Upper lobe of left lung (tissue), 4 donors: Measurements from ENCODE around the gene FIZ1.
"Not testable (repeated sequence)": the region's sequence is repeated elsewhere in the genome, so short reads cannot be mapped to it uniquely, and the experiment has no call there.

Source experiments
- POLR2A ChIP-seq, 4 donors: fragments of 450-650 bp; IDR thresholded peaks; one replicate each; pipeline ENCODE4 v1.5.1; 2016 to 2017; ENCODE audit warnings: antibody characterized with exemption in 4 of 4, mild to moderate bottlenecking in 2 of 4
- POLR2AphosphoS5 ChIP-seq, 2 donors: sonication (generic); formaldehyde crosslinking; IDR thresholded peaks; one replicate each; pipeline ENCODE4 v1.5.1; 2017; ENCODE audit warnings: antibody characterized with exemption in 2 of 2
- TF ChIP-seq, protein P1 (sequence below), 6 experiments: fragments of 450-650 bp in 4 of 6; fragments of 200-600 bp in 2 of 6; sonication (generic) in 2 of 6; IDR thresholded peaks; one replicate each; pipeline ENCODE4 v1.5.1; 2016 to 2019; ENCODE audit warnings: antibody characterized with exemption in 6 of 6

DNA sequence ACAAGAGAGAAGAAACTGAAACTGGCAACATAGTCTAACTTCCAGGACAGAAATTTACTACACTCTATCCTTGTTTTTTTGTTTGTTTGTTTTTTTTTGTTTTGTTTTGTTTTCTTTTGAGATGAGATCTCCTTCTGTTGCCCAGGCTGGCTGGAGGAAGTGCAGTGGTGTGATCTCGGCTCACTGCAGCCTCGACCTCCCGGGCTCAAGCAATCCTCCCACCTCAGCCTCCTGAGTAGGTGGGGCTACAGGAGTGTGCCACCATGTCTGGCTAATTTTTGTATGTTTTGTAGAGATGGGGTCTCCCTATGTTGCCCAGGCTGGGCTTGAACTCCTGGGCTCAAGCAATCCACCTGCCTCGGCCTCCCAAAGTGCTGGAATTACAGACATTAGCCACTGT lies 17.0 kb downstream of the FIZ1 start:
- TF ChIP-seq, protein P1, sequence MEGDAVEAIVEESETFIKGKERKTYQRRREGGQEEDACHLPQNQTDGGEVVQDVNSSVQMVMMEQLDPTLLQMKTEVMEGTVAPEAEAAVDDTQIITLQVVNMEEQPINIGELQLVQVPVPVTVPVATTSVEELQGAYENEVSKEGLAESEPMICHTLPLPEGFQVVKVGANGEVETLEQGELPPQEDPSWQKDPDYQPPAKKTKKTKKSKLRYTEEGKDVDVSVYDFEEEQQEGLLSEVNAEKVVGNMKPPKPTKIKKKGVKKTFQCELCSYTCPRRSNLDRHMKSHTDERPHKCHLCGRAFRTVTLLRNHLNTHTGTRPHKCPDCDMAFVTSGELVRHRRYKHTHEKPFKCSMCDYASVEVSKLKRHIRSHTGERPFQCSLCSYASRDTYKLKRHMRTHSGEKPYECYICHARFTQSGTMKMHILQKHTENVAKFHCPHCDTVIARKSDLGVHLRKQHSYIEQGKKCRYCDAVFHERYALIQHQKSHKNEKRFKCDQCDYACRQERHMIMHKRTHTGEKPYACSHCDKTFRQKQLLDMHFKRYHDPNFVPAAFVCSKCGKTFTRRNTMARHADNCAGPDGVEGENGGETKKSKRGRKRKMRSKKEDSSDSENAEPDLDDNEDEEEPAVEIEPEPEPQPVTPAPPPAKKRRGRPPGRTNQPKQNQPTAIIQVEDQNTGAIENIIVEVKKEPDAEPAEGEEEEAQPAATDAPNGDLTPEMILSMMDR (IDR thresholded peaks at IDR 0.05), result not testable (repeated sequence)
- TF ChIP-seq POLR2A, POLR2AphosphoS5 (IDR thresholded peaks at IDR 0.05): not testable (repeated sequence)
